GM12801 (cell line): Measurements from ENCODE around the gene ANKRD31.

Experiments used
- CTCF ChIP-seq: IDR thresholded peaks from one replicate; pipeline ENCODE4 v1.5.1; 2011; ENCODE audit warnings: control low read depth; ENCODE audit not compliant: insufficient read length; ENCODE audit errors: extremely low read depth

ANKRD31 gene

DNA sequence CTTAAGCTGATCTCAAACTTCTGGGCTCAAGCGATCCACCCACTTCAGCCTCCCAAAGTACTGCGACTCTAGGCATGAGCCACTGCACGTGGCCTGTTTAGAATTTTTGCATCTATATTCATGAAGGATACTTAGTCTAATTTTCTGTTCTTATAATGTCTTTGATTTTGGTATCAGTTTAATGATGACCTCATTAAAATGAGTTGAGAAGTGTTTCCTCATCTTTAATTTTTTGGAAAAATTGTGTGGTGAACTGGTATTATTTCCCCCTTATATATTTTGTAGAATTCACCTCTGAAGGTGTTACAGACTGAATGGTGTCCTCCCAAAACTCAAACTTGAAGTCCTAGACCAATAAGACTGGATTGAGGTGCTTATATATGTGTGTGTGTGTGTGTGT lies 46.5 kb downstream of the ANKRD31 start:
- TF ChIP-seq CTCF = no peak

DNA sequence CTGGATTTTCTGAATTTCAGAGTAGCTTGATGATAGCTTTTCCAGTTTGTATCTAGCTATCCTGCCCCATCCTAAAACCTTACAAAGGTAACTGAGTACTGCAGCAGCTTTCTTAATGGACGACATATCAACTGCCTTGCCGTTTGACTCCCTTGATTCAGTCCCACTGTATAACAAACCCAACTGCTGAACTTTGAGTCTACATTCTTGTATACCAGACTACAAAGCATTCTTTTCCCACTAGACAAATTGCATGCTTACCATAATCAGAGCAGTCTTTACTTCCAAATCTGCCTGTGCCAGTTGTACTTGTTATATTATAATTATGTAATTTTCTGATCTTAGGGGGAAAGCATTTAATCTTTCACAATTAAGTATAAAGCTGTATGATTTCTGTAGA lies 47.3 kb downstream of the ANKRD31 start:
- no peak for TF ChIP-seq CTCF

DNA sequence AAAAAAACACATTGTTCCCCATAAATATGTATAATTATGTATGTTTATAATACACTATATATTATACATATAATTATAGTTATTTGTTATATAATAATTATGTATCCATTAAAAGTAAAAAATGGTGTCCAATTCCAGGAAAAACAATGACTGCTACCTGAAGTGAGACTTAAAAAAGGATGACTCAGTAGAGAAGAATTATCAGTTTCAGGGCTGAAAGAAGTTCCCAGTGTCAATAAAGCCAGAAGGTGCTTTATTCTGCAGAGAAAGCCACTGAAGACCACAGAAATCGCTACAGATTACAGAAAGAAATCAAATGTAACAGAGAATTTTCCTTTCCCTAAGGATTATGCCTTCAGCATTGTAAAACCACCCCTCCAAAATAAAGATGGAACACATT lies 50.9 kb downstream of the ANKRD31 start:
- TF ChIP-seq CTCF = no peak

DNA sequence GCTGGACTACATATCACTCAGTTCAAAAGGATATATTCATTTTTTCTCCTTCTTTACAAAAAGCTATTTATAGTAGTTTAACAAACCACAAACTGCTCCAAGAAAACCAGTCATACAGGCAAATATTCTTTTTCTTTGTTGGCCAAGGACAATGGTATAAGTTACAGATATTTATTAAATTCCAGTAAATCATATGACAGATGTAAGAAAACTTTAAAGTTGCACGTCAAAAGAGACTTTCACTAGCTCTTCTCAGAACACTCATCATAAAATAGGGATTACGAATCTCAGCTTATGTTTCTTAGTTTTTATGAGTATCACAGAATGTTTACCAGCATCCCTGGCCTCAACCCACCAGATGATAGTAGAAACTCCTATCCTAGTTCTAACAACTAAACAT lies 67.2 kb downstream of the ANKRD31 start:
- TF ChIP-seq CTCF = no peak

- TF ChIP-seq CTCF = no peak
Observed at GRCh38 chr5:75168026-75168735, 68.5 kb downstream of the ANKRD31 start.

DNA sequence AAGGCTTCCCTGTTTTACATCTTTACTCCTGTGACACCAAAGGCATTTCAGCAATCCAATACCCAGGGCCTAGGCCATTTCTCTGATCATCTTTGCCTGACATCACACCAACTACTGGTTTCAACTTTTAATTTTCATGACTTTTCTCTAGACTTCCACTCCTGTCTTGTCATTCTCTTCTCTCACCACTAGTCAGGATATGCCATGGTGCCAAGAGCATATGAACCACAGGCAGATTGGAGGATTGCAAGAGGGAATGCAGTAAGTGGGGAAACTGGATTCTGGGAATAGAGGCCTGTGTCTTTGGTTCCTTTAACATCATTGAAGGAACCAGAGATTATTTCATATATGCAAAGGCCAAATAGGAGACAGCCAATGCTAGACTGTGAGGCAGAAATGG lies 69.3 kb downstream of the ANKRD31 start:
- no peak for TF ChIP-seq CTCF

DNA sequence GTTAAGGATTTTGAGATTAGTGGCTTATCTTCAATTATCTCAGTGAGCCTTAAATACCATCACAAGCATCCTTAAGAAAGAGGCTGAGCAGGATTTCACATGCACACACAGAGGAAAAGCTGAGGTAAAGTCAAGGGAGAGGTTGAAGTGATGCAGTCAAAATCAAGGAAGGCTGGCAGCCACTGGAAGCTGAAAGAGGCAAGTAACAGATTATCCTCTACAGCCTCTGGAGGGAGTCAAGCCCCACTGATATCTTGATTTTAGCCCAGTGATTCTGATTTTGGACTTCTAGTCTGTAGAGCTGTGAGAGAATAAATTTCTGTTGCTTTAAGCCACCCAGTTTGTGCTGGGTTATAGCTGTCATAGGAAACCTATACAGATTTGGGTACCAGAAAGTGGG lies 80.1 kb downstream of the ANKRD31 start:
- TF ChIP-seq CTCF = no peak
